NCI-H510A (cell line): ENCODE measurements around the gene DNAI2.

Experiments
- DNase-seq: peaks from one replicate; lab custom pipeline; 2025; lab: John Stamatoyannopoulos, UW

DNAI2 gene

GRCh38 chr17:74305865-74306654 is 32.0 kb downstream of the DNAI2 start:
- no peak for DNase-seq

- DNase-seq: no peak
These were observed 34.1 kb downstream of the DNAI2 start for GRCh38 chr17:74307984-74308773.

GRCh38 chr17:74309902-74310301 is 35.9 kb downstream of the DNAI2 start:
- DNase-seq: no peak

GRCh38 chr17:74314877-74315276 is 40.8 kb downstream of the DNAI2 start:
- DNase-seq: no peak

- DNase-seq: no peak
These were observed 42.2 kb downstream of the DNAI2 start for GRCh38 chr17:74316220-74316619.

- no peak for DNase-seq
These were observed 43.0 kb downstream of the DNAI2 start for GRCh38 chr17:74317071-74317470.

DNA sequence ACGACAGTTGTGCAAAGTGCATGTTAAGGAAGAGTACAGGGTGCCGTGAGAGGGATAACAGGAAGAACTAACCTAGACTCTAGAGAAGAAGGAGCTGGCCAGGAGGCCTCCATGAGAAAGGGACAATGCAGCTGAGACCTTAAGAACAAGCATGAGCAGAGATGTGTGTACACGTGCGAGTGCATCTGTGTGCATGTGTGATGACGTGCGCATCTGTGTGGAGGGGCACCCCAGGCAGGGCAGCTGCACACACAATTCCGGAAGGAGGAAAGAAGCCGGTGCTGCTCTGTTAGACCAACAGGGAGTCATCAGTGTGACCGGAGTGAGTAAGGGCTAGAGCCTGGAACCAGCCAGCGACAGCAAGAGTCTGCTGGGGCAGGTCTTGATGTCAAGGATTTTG is 44.4 kb downstream of the DNAI2 start:
- DNase-seq: no peak

GRCh38 chr17:74324521-74324920 is 50.5 kb downstream of the DNAI2 start:
- no peak for DNase-seq

DNA sequence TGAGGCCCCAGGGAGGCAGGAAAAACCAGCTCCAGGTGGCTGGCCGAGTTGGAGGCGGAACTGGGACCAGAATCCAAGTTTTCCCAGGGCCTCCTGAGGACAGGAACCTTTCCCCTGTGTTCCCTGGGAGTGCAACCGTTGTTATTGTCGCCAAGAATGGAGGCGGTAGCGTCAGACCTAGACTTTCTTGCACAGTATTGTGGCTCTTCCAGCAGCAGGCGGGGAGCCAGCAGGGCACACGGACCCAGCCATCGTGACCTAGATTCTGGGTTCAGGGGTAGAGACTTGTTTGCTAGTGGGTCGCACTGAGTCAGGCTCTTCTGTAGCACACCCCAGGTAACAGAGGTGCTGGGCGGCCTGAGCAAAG is 51.3 kb downstream of the DNAI2 start:
- no peak for DNase-seq

DNA sequence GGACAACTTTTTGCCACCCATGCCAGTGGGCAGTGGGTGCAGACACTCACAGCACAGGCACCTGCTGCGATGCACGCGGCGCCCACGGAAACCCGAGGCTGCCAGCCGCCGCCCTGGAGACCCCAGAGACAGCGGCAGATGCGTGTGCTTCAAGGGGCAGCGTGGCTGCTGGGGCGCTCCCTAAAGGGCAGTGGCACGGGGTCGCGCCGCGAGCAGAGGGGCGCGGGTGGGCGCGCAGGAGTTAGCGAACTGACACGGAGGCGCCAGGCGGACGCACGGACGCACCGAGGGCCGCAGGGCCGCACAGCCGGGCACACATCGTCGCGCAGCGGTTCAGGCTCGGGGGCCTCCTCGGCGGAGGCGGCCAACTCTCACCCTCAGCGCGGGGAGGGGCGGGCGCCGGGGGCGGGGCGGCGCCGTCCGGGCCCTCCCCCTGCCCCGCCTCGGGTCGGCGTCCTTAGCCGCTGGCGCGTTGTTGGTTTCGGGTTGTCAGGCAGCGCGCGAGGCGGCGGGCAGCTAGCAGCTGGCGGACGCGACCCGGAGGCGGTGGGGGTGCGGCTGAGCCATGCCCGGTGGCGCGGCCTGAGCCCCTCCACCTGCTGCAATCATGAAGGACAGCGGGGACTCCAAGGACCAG is 51.8 kb downstream of the DNAI2 start, which contains the start of gene KIF19:
Gene KIF19, plus strand, starts transcription at position 484 of the 637 bp plus-strand sequence. Its CDS starts 124 bp downstream, at position 608.
- DNase-seq: peak; percentile 74

GRCh38 chr17:74326506-74326905 is 52.5 kb downstream of the DNAI2 start:
- DNase-seq: no peak

GRCh38 chr17:74328487-74328886 is 54.5 kb downstream of the DNAI2 start:
- no peak for DNase-seq

- no peak for DNase-seq
These were observed 55.3 kb downstream of the DNAI2 start for GRCh38 chr17:74329378-74329777.

DNA sequence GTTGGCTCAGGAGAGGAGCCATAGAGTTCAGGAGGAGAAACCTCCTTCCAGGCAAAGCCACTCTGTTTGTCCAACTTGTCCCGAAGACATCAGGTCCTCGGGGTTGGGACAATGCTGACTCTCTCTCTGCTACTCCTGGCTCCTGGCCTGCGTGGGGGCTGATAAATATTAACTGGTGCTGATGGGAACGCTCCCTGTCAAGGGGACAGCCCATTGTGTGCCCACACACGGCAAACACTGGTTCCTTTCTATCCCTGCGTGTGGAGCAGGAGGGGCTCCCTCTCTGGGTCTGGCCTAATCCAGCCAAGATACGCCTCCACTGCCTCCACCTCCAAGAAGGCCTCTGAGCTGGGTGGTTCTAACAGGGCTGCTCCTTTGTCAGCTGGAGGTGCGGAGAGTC is 56.4 kb downstream of the DNAI2 start:
- no peak for DNase-seq

DNA sequence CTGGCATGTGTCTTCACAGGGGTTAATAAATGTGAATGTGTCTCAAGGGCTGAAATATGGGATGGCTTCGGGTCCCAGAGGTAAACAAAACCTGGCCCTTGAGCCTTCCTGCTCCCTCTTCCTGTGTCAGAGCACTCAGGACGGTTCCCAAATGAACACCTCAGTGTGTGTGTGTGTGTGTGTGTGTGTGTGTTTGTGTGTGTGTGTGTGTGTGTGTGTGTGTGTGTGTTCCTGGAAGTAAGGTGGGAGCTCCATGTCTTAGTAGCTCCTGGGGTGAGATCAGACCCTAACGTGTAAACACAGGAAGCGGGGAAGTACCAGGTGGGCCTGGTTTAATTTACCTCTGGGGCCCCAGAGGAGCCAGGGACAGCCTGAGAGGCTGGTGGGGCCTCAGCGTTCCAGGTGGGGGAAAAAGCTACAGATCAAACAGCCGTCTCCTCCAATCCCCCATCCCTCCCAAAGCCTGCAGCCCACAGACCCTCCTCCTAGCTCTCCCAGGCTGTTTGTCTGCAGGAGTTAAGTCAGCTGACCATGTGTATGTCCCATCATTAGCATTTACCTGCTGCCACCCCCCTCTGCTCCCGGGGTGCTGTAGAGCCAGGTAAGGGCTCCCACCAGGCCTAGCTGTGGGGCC is 58.1 kb downstream of the DNAI2 start:
- DNase-seq: peak; percentile 70

DNA sequence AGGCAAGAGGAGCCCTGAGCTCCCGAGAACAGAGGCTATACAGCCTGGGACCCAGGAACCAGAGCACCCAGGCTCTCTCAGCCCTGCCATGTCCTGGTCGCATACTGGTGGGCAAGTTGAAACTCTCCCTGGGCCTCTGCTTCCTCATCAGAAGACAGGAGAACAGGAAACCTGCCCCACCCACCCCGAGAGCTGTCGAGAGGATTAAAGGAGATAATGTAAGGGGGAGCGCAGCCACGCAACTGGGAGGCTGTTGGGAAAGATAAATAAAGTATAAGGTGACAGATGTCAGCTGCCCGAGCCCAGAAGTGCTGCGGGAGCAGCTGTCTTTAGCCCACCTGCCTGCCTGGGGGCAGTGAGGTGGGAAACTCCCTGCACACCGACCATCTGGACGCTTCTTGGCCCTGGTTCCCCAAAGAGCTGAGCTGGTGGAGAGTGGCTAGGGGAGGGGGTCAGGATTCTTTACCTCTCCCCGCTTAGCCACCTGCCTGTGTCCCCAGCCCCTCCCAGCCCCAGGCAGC is 58.8 kb downstream of the DNAI2 start:
- DNase-seq: peak; percentile 97

GRCh38 chr17:74334393-74335039 is 60.5 kb downstream of the DNAI2 start:
- DNase-seq: no peak

DNA sequence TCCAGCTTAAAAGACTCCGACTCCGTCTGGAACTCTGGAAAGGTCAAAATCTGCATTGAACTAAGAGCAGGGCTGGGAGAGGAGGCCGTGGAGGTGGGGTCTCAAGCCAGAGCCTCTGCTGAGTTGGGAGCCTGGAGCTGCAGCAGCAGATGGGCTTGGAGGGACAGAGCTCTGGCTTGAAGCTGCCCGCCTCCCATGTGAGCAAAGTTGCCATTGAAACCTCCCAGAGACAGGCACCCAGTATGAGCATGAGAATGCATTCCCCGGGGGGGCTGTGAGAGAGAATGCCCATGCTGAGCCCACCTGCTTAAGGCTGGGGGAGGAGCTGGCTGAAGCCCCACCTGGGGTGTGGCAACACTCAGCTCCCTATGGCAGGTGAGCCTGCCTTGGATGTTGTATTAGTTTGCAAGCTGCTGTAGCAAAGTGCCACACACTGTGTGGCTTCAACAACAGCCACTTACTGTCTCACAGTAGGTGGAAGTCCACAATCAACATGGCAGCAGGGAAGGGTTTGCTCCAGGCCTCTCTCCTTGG is 61.6 kb downstream of the DNAI2 start:
- no peak for DNase-seq

- DNase-seq: no peak
These were observed 62.3 kb downstream of the DNAI2 start for GRCh38 chr17:74336307-74336706.

- no peak for DNase-seq
These were observed 63.9 kb downstream of the DNAI2 start for GRCh38 chr17:74337834-74338500.
